Activated T-cell treated with anti-CD3 and anti-CD28 coated beads, Interleukin-2, amount 50 U/mL, for 48 hours (primary cell): Measurements from ENCODE around the gene RFX7.
"Not testable (repeated sequence)": the region's sequence is repeated elsewhere in the genome, so short reads cannot be mapped to it uniquely, and the experiment has no call there.

Experiments used
- DNase-seq, 2 experiments: peaks; one replicate each; pipeline ENCODE4 v3.0.0-alpha.2; 2020

Gene RFX7

DNA sequence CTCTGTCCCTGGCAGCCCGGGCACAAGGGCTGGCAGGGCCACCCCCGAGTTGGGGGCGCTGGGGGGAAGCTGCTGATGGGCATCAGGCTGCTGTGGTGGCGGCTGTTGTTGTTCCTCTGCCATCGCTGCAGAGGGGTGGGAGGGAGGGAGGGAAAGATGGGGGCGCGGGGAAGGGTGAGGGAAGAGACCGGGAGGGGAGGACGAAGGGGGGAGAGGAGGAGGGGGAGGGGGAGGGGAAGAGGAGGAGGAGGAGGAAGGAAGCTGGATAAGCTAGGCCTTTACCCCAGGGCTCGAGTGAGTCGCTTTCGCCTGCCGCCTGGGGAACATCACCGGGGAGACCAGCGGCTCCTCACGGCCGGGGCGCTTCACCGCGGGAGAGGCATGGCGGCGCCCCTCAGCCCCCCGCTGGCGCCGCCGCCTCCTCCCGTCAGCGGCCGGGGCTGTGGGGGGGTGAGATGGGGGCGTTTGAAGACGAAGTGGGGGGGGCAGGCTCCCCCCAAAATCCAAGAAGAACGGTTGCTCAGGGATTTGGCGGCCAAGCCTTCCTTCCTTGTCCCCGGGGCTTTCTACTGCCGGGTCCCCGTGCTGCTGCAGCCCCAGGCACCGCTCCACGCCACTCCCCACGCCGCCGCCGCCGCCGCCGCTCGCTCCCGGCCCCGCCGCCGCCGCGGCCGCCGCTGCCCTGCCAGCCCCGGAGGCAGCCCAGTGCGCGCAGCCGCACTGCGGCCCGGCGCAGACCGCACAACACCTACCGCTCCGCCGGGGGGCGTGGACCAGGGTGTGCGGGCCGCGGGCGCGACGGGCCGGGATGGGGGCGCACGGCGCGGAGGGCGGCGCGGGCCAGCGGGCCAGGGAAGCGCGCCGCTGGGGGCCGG is at the start of gene RFX7:
Gene RFX7 (minus strand): TSS at position 717 of the 875 bp plus-strand sequence. CDS start 594 bp downstream, at position 123.
- peak; percentile 79 to 83 for DNase-seq

DNA sequence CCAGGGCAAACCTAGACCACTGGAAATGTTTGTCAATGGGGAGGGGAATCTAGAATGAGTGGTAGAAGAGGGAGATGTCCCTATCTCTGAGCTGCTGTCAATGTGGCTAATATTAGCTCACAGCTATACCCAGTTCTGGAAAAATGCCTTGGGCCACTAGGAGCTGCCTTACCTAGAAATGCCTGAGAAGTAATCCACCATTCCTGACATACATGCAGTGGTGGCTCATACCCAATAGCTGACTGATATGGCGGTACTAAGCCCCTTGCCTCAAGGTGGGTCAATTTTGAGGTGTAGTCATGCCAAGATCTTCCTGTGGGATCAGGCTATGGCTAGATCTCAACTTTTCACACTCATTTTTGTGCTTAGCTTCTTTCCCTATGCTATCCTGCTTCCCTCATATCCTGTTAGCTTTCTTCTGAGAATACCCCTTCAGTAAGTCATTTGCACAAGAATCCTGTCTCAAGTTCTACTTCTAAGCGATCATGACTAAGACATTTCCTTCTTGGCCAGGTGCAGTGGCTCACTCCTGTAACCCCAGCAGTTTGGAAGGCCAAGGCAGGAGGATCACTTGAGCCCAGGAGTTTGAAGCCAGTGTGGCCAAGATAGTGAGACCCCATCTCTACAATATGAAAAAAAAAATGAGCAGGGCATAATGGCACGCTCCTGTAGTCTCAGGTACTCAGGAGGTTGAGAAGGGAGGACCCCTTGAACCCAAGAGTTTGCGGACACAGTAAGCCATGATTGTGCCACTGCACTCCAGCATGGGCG is 49.1 kb upstream of the RFX7 start:
- no peak for DNase-seq

DNA sequence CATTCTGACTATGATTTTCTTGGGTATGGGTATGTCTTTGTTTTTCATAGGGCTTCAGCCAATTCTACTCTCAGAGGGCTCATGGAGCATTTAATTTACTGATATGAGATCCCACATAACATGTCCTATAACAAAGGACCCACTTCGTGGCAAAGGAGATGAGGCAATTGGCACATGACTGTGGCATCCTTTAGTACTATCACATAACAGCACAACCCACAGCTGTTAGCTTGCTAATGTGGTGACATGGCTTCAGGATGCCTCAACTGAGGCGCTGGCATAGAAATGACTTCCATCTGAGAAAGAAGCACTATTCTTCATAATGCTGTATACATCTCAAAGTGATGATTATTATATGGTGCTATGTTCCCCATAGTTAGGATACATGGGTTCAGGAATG is 48.1 kb upstream of the RFX7 start:
- no peak for DNase-seq

DNA sequence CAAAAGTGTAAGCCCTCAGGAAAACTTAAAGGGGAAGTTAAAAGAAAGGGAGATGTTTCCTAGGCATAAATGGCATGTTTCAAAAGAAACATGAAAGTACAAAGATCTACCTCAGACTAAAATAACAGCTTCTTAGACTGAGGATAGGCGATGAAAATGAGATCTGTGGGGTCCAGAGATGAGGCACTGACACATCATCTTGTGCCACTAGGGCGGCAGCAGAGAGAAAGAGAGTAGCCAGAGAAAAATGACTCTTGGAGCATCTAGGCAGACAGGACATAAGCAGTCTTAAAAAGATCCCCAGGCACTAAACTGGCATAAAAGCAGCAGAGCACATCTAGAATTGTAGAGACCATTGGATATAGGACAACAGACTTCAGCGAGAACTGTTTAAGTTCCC is 42.5 kb upstream of the RFX7 start:
- DNase-seq, result peak in 1 of 2 experiments; percentile 20

DNA sequence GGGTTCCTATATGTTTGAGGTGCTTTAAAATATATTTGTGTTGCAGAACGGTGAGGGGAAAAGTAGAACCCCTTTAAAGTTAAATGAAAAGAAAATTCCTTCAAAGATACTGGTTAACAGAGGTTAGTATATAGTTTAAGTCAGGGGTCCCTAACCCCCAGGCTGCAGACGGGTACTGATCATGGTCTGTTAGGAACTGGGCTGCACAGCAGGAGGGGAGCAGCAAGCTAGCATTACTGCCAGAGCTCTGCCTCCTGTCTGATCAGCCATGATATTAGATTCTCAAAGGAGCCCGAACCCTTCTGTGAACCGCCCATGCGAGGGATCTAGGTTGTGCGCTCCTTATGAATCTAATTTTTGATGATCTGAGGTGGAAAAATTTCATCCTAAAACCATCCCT is 37.5 kb upstream of the RFX7 start:
- no peak for DNase-seq

DNA sequence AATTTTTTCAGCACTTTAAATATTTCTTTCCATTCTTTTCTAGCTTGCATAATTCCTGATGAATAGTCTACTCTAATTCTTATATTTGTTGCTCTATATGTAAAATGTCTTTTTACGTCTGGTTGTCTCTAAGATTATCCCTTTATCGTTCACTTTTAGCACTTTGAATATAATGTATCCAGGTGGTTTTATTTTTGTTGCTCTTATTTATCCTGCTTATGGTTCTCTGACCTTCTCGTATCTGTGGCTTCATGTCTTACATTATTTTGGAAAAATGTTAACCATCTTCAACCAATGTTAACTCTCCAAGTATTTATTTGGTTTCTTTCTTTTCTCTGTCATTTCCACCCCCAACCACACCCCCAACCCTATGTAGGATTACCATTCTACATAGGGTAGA is 30.0 kb upstream of the RFX7 start:
- DNase-seq, result no peak

DNA sequence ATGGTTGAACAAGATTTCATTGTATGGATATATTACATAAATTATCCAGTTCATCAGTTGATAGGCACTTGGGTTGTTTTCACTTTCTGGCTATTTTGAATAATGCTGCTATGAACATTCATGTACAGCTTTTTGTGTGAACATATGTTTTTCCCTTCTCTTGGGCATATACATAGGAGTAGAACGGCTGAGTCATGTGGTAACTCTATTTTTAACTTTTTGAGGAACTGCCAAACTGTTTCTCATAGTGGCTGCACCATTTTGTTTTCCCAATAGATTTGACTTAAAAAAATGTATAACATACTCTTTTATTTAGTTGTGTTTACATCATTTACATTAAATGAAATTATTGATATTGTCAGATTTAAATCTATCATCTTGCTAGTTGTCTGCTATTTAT is 28.8 kb upstream of the RFX7 start:
- no peak for DNase-seq

DNA sequence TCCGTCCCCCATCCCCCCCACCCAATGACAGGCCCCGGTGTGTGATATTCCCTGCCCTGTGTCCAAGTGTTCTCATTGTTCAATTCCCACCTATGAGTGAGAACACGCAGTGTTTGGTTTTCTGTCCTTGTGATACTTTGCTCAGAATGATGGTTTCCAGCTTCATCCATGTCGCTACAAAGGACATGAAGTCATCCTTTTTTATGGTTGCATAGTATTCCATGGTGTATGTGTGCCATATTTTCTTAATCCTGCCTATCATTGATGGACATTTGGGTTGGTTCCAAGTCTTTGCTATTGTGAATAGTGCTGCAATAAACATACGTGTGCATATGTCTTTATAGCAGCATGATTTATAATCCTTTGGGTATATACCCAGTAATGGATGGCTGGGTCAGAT is 22.8 kb upstream of the RFX7 start:
- not testable (repeated sequence) for DNase-seq

DNA sequence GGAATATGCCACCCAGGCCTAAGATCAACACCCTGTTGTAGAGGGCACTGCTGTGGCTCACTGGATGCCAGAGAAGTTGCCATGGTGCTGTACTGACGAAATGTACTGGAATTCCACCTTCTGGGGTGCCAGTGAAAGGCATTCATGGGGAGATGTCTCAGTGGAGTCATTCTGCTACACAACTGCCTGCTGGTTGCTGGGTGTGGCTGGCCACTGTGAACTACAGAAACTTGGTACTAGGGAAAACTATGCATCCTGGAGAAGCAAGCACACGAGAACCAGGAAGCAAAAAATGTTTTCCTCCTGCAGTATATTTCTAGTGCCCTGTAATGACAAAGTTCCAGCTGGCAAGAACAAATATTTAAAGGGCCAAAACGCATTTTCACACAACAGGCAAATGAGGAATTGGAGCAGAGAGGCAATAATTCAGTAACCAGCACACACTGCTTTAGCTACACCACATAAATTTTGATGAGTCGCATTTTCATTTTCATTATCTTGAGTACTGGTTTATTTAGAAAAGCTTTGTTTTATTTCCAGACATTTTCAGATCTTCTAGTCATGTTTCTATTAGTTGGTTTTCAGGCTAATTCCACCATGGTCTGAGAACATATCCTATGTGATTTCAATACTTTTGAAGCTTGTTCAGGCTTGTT is 18.3 kb upstream of the RFX7 start:
- no peak for DNase-seq

DNA sequence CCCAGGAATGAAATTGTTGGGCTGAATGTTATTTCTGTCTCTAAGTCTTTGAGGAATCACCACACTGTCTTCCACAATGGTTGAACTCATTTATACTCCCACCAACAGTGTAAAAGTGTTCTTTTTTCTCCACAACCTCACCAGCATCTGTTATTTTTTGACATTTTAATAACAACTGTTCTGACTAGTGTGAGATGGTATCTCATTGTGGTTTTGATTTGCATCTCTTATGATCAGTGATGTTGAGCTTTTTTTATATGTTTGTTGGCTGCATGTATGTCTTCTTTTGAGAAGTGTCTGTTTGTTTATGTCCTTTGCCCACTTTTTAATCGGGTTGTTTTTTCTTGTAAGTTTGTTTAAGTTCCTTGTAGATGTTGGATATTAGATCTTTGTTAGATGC is 13.6 kb upstream of the RFX7 start:
- DNase-seq, result not testable (repeated sequence)

DNA sequence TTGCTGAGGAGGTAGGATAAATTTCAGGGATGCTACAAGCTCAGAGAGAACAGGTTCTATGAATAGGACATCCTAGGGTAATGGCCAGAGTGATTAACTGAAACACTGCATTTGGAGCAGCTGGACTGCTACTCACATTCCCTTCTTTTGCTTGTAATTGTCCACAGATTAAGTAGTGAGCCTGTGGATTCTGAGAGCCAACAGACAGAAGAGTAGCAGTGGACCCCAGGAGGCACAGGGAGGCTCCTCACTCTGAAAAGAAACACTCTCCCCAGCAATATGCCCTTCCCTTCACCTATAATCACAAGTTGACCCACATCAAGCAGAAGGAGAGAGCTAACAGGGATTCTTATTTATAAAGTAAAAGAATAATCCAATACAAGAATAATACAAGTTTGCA is 10.6 kb upstream of the RFX7 start:
- no peak for DNase-seq

DNA sequence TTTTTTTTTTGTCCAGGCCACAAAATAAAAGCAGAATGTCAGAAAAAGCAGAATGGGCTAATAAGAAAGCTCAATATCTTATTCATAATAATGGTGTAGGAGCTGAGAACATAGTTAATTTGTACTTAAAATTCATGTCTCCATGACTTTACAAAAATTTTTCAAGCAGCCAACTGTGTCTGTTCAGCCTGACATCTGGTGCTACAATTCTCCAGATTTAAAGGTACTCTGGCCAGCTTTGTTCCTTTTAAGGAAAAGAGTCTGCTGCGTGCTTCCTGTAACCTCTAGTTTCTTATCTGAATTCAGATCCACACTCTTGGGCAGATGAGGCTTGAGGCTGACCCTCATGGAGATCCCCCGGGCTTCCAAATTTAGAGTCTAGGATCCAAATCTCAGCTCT is 8.7 kb upstream of the RFX7 start:
- DNase-seq, result no peak

DNA sequence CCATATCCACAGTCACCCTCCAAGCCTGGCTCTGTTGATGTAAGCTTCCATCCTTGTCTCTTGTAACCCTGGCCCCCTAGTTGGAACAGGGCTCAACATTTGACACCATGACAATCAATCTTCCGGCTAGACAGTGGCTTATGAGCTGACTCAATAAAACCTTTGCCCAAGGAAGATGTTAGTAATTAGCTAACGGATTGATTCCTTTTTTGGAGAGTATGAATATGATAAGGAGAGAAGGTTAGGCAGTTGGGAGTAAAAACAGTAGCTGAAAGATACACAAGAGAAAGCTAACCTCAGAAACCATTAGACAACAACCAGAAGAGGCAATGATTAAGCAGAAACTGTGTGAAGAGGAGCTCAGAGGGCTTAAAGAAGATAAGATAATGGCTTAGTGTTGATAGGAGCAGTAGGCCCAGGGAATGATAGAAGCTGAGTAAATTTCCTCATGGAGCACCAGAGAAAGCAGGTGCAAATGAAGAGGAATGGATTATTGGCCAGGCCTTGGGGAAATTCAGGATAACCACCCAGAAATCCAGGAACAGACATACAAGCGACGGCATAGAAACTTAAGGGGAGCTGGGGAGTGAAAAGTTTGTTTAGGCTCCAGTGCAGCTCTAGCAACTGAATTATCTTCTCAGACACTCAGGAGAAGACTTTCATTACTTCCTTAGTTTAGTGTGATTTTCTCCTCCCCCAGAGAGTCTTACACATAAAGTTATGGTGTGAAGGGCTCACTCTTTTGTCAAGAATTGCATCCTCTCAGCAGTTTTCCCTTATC is 7.8 kb upstream of the RFX7 start:
- DNase-seq, result no peak

DNA sequence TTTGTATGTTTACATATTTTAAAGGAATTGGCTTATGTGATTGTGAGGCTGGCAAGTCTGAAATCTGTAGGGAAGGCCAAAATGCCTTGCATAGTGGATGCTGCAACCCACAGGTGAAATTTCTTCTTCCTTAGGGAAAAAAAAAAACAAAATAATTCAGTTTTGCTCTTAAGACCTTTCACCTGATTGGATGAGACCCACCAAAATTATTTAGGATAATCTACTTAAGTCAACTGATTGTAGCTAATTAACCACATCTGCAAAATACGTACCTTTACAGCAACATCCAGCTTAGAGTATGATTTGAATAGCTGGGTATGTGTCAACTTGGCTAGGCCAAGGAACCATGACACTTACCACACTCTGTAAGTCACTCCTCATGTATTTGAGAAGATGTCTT is 6.9 kb upstream of the RFX7 start:
- no peak for DNase-seq

DNA sequence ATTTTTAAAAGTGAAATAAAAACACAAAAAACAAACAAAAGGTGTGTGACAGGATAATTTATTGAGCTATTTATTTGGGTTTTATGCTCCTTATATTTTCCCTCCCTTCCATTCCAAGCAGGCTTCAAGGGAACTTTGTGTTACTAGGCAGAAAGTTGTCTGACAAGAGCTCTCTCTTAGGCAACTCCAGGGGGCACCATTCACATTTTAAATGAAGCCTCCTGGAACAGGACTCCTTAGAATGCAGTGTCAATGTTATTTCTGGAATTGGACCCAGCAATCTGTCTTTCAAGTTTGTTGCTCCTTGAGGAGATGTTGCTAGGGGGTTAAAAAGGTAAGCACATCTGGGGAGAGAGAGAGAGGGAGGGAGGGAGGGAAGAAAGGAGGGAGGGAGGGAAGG is 5.4 kb upstream of the RFX7 start:
- DNase-seq, result no peak

DNA sequence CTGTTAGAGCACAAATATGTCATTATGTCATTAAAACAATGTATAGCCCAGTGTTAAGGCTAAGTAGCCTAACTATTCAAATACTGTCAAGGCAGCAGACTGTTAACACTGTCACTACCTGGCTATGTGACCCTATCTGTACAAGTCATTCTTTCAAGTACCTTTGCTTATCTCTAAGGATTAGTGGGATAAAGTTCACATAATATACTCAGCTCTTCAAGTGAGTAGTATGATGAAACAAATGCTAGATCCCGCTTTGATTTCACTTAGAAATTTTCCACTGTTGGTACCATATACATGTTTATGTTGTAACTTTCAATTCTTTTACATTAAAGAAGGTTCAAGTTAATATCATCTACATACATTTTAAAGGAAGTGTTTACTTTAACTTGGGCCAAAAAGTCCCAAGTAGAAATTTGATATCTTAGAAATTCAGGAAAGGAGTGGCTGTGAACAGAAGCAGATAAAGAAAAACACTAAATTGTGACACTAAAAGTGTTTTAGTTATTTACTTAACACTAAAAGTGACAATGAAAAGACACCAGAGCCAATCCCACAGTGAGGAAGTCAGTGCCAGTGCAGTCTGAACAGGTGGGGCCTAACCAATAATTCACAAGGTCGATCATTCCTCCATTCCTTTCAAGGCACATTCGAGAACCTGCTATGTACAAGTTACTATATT is 4.8 kb upstream of the RFX7 start:
- DNase-seq, result no peak

DNA sequence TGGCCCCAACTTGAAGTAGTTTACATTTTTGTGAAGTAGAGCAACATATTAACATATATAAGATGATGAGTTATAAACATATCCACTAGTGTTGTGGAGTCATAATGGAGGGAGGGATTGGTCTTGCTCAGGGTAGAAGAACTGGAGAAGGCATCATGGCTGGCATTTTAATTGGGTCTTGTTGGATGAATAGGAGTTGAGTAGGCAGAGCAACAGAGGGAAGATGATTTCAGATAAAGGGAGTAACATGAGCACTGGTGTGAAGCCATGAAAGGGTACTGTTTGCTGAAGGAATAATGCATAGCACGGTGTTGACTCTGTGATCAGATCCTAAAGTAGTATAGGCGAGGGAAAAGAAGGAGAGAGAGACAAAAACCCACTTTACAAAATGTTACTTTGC is 3.6 kb upstream of the RFX7 start:
- DNase-seq, result no peak

DNA sequence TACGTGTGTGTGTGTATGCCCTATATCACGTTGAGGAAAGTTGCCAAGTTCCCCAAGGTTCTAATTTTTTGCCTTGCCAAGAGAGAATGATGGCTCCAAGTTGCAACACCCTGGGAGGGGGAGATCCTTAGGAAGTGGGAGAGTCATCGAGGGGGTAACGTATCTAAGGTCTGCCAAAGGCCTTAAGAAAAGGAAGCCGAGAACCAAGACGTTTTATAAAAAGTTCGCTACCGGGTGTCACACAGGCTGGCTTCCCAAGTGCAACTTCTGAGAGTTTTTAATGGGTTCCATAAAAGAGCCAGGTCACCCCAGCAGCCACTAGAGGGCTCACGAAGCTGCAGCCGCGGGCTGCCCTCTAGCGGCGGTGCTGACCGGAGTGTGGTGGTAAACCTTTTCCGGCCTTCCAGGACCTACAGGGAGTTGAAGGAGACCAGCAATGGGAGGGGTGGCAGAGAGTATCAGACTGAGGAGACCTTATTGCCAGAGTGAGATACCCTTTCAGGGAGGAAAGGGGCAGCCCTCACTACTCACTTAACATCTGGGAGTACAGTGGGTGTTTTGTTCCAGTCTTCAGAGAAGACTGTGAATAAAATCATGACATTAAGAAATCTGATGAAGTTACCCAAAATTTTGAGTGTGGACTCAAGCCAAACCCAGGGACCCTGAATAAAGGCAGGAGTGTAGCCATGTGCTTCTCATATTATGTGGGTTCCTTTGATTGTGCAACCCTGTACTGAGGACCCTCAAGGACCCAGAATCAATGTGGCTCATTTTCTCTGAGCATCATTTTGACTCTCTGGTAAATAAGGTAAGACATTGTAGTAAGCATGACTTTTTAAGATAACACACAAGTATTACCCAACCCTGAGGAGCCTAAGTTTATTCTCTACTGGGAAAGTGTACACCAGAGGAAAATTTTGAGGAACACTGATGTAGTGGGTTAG is 2.5 kb upstream of the RFX7 start:
- DNase-seq, result peak; percentile 91 to 93

DNA sequence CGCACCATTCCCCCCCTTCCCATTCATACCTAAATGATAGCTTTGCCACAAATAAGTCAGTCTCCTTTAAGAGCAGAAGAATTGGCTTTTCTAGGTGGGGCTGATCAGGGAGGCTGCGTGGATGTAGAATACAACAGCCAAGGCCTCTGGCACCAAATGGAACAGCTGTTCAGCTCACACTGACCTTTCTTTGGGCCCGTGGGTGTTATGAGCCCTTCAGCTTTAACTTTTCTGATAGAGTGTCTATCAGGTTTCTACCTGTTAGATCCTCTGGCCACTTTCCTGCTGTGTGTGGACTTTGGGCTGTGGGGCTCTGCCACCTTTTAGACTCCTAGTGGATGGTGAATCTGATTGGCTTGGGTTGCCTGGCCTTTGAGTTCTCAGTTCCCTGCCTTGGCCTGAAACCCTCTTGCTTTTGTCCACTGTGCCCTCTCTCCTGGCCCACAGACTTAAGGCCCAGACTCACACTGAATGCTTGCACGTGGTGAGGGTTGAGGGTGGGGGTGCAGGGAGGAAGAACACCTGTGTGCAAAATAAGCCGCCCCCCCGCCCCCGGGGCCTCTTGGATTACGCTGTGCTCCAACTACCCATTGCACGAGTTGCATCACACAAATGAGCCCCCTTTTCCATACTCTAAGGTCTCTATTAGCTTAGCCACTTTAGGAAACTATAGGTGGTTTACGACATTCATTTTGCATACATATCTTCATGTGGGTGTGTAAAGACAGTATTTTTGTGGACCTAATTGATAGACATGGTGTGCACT is 1.3 kb upstream of the RFX7 start:
- peak; percentile 60 to 65 for DNase-seq
